Measurements from ENCODE around the gene C16orf54.

DNA sequence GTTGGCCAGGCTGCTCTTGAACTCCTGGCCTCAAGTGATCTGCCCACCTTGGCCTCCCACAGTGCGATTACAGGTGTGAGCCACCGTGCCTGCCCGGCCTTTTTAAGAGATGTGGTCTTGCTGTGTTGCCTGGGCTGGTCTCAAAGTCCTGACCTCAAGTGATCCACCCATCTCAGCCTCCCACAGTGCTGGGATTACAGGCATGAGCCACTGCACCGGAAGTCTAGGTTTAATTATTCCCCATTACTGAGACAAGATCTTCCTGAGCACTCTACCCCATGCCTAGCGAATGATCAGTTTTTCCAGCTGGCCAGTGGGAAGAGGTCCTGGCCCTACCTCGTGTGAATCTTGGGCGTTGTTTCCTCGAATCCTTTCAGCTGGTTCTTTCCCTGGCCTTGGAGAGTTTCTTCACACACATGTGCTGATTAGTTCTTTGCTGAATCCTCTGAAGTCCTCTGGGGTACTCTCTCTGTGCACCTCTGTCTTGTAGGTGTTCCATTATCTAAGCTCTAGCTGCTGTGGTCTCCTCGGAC is 18.9 kb downstream of the C16orf54 start:
- TF ChIP-seq, protein P1, sequence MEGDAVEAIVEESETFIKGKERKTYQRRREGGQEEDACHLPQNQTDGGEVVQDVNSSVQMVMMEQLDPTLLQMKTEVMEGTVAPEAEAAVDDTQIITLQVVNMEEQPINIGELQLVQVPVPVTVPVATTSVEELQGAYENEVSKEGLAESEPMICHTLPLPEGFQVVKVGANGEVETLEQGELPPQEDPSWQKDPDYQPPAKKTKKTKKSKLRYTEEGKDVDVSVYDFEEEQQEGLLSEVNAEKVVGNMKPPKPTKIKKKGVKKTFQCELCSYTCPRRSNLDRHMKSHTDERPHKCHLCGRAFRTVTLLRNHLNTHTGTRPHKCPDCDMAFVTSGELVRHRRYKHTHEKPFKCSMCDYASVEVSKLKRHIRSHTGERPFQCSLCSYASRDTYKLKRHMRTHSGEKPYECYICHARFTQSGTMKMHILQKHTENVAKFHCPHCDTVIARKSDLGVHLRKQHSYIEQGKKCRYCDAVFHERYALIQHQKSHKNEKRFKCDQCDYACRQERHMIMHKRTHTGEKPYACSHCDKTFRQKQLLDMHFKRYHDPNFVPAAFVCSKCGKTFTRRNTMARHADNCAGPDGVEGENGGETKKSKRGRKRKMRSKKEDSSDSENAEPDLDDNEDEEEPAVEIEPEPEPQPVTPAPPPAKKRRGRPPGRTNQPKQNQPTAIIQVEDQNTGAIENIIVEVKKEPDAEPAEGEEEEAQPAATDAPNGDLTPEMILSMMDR (conservative IDR thresholded peaks at IDR 0.05 in 1 of 2, IDR thresholded peaks at IDR 0.05 in 1 of 2; ENCODE audit: low read depth in 1 of 2, low read length in 2 of 2): no peak
- TF ChIP-seq EZH2 (IDR thresholded peaks at IDR 0.05; ENCODE audit: low read length, missing control alignments): no peak
